ENCODE data around the gene ST6GALNAC4.

DNA sequence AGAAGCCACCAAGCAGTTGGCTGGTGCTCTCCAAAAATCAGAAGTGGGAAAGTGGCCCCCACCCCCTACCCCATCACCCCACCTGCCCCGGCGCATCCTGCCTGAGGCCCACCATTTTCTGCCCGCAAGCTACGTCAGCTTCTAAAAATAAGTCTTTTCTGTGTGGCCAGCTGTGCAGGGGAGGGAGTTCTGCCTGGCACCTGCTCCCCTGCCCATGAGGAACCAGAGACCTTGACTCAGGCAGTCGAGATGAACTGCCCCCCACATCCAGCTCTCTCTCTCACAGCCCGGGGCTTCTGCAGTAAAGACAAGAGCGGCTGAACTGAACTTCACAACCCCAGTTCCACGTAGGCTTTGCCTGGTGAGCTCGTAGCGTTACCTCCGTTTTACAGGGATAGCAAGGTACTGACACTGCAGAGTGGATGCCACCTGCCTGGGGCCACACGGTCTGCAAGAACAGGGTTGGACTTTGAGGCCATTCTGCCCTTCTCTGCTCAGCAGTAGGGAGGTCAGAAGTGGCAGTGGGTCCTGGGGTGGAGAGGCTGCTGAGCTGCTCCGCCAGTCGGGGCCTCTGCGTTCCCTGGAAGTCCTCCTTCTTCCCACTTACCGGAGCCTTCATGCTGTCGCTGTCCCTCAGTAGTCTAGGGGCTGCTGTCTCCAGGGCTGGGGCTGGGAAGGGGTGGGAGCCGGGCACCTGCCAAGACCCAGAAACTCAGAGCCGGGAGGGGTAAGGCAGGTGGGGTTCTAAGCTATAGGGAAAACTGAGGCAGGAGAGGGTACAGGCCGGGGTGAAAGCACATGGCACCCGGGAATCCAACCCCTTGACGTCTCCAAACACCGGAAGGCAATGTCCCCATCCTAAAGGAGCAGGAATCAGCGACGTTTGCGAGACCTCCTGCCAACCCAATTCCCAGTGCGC is 781 bp downstream of the ST6GALNAC4 start:
- TF ChIP-seq, protein P1, sequence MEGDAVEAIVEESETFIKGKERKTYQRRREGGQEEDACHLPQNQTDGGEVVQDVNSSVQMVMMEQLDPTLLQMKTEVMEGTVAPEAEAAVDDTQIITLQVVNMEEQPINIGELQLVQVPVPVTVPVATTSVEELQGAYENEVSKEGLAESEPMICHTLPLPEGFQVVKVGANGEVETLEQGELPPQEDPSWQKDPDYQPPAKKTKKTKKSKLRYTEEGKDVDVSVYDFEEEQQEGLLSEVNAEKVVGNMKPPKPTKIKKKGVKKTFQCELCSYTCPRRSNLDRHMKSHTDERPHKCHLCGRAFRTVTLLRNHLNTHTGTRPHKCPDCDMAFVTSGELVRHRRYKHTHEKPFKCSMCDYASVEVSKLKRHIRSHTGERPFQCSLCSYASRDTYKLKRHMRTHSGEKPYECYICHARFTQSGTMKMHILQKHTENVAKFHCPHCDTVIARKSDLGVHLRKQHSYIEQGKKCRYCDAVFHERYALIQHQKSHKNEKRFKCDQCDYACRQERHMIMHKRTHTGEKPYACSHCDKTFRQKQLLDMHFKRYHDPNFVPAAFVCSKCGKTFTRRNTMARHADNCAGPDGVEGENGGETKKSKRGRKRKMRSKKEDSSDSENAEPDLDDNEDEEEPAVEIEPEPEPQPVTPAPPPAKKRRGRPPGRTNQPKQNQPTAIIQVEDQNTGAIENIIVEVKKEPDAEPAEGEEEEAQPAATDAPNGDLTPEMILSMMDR (IDR thresholded peaks at IDR 0.05; ENCODE audit: low read depth, low read length) = no peak
- no peak for TF ChIP-seq EZH2phosphoT487 (IDR thresholded peaks at IDR 0.05; ENCODE audit: low read depth)
